PC-3 (cell line): ENCODE measurements around the gene NLGN1.

Source experiments
- CTCF ChIP-seq: fragments of 300-600 bp; sonication (generic); conservative IDR thresholded peaks from 2 replicates; pipeline ENCODE4 v1.5.1; 2017; ENCODE audit warnings: antibody characterized with exemption, low read depth, mild to moderate bottlenecking, low read length
- EZH2 ChIP-seq: fragments of 300-600 bp; sonication (generic); IDR thresholded peaks from one replicate; pipeline ENCODE4 v1.6.1; 2017; ENCODE audit warnings: antibody characterized with exemption, mild to moderate bottlenecking, low read length; ENCODE audit not compliant: unreplicated experiment

GRCh38 chr3:173639098-173639497 lies 241.6 kb downstream of the NLGN1 start:
- no peak for TF ChIP-seq CTCF
- no peak for TF ChIP-seq EZH2
